IMR-90 (cell line): ENCODE results near the gene GPR160.

Experiments used
- BHLHE40 ChIP-seq: fragments of 150-350 bp; IDR thresholded peaks from 2 replicates; pipeline ENCODE4 v1.6.1; 2016; ENCODE audit warnings: mild to moderate bottlenecking, low read depth, low read length
- CTCF ChIP-seq: conservative IDR thresholded peaks from 2 replicates; pipeline ENCODE4 v1.5.1; 2012; ENCODE audit warnings: mild to moderate bottlenecking, low read depth, low read length, improper control_type of control experiment
- ELK1 ChIP-seq: fragments of 150-350 bp; IDR thresholded peaks from 2 replicates; pipeline ENCODE4 v1.6.1; 2016; ENCODE audit warnings: low read depth, mild to moderate bottlenecking, low read length, moderate library complexity, borderline replicate concordance
- NFE2L2 ChIP-seq: fragments of 150-350 bp; IDR thresholded peaks from 2 replicates; pipeline ENCODE4 v1.6.1; 2016; ENCODE audit warnings: low read depth, mild to moderate bottlenecking, low read length
- POLR2A ChIP-seq: IDR thresholded peaks from 2 replicates; pipeline ENCODE4 v1.6.1; 2012; ENCODE audit warnings: mild to moderate bottlenecking, low read depth, low read length
- SMC3 ChIP-seq: fragments of 150-350 bp; IDR thresholded peaks from 2 replicates; pipeline ENCODE4 v1.6.1; 2016; ENCODE audit warnings: low read depth, mild to moderate bottlenecking, antibody characterized with exemption, low read length, moderate library complexity

DNA sequence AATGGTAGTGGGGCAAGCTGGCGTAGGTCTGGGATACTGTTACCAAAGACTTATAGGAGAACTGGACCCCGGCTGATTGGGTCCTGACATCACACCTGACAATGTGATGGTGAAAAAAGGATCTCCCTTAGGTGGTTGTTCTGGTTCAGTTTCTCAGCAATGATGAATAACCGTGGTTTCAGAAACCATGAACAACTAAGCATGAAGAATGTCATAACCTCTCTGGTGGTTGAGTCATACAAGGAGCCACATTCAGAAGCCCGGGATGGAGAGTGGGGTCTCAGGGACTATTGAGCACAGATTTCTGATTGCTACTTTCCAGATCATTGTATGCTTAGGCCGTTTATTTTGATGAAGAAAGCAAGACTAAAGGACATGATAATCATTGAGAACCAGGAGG is 17.4 kb downstream of the GPR160 start:
- no peak for TF ChIP-seq CTCF
- no peak for TF ChIP-seq BHLHE40
- TF ChIP-seq POLR2A, result no peak
- TF ChIP-seq NFE2L2, result no peak
- TF ChIP-seq ELK1, result no peak
- no peak for TF ChIP-seq SMC3
